Testis (tissue), 3 donors: ENCODE measurements around the gene KCNH4. TPM values are rescaled to one million over a fixed set of nuclear protein-coding genes. Genes with fewer than 3 reads are reported as not detected.

Experiments
- DNase-seq: peaks from one replicate; pipeline ENCODE4 v3.0.0-alpha.2; 2019
- H3K27ac ChIP-seq, 2 donors: fragments of 200-600 bp; sonication (generic); one replicate each; pipeline ENCODE4 v1.5.1; 2019
- H3K27me3 ChIP-seq: fragments of 200-600 bp; sonication (generic); one replicate; pipeline ENCODE4 v1.5.1; 2019
- H3K36me3 ChIP-seq: fragments of 200-600 bp; sonication (generic); one replicate; pipeline ENCODE4 v1.5.1; 2017; ENCODE audit warnings: low read depth; ENCODE audit errors: missing control alignments
- H3K4me1 ChIP-seq: fragments of 200-600 bp; sonication (generic); one replicate; pipeline ENCODE4 v1.5.1; 2019
- H3K4me3 ChIP-seq, 2 donors: fragments of 200-600 bp; sonication (generic); one replicate each; pipeline ENCODE4 v1.5.1; 2017 to 2019
- H3K9me3 ChIP-seq: fragments of 200-600 bp; sonication (generic); one replicate; pipeline ENCODE4 v1.5.1; 2017
- POLR2A ChIP-seq: fragments of 450-650 bp; IDR thresholded peaks from one replicate; pipeline ENCODE4 v1.6.1; 2017; ENCODE audit warnings: antibody characterized with exemption, mild to moderate bottlenecking, moderate library complexity
- WGBS, 2 donors: methylation state at CpG; one replicate each; pipeline ENCODE4 v1.1.5; 2018; 5-methylcytosine and 5-hydroxymethylcytosine counted together
- intact Hi-C: fragments of 100-400 bp; cut with DNase I; formaldehyde crosslinking; loops from one replicate; pipeline ENCODE4 v1.15.1; 2023; ENCODE audit warnings: low total_unique reads
- polyA plus RNA-seq: library from polyadenylated mRNA; stranded (reverse); fragments of 350-450 nt; fragmentation: Illumina TruSeq; extraction: RNeasy Lipid Tissue Mini Kit (QIAGEN cat#74804); gene quantifications from one replicate; pipeline ENCODE4 v1.2.3, GENCODE V29; 2014; ENCODE audit warnings: low read depth, low replicate concordance; ENCODE audit not compliant: insufficient read depth
- total RNA-seq, 2 donors: library from RNA; depleted of rRNA; stranded (reverse); fragments of >200 nt; gene quantifications; one replicate each; pipeline ENCODE4 v1.2.3, GENCODE V29; 2016
- TF ChIP-seq, protein P1 (sequence below), 3 experiments: fragments of 450-650 bp in 2 of 3; fragments of 200-600 bp in 1 of 3; sonication (generic) in 1 of 3; IDR thresholded peaks; one replicate each; pipeline ENCODE4 v1.5.1; 2016 to 2019; ENCODE audit warnings: antibody characterized with exemption in 3 of 3, mild to moderate bottlenecking in 2 of 3, moderate library complexity in 1 of 3

KCNH4 gene
- total and polyA plus RNA-seq, 3 donors from 2014 or later, result 0.24 to 0.56 (median 0.42) TPM

DNA sequence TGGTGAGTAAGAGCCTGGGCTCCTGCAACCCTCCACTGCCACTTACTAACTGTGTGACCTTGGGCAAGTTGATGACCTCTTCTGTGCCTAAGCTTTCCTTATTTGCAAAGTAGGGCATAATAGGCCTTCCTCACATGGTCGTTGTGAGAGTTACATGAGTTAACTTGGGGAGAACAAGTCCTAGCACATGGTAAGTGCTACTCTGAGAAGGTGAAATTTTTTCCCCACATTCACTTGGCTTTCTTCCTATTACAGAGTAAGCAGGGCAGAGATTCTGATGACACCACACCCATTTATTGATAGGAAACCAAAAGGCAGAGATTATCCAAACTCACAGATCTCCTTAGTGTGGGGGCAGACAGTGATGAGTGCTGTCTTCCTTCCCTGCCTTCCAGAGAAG, 1.6 kb downstream of the KCNH4 start:
- no peaks in the 10 kb centered on the region for H3K36me3 ChIP-seq
- DNase-seq, result no peak
- H3K4me3 ChIP-seq, result no peak overlapping the region
- no peaks in the 10 kb centered on the region for H3K27me3 ChIP-seq
- H3K27ac ChIP-seq, result no peak overlapping the region
- intact Hi-C loops, result no loop called here
- TF ChIP-seq, protein P1, sequence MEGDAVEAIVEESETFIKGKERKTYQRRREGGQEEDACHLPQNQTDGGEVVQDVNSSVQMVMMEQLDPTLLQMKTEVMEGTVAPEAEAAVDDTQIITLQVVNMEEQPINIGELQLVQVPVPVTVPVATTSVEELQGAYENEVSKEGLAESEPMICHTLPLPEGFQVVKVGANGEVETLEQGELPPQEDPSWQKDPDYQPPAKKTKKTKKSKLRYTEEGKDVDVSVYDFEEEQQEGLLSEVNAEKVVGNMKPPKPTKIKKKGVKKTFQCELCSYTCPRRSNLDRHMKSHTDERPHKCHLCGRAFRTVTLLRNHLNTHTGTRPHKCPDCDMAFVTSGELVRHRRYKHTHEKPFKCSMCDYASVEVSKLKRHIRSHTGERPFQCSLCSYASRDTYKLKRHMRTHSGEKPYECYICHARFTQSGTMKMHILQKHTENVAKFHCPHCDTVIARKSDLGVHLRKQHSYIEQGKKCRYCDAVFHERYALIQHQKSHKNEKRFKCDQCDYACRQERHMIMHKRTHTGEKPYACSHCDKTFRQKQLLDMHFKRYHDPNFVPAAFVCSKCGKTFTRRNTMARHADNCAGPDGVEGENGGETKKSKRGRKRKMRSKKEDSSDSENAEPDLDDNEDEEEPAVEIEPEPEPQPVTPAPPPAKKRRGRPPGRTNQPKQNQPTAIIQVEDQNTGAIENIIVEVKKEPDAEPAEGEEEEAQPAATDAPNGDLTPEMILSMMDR (IDR thresholded peaks at IDR 0.05), result no peak
- no peak for TF ChIP-seq POLR2A
- 28 to 48% methylated on average over 1 of the region's 1 CpG for WGBS, 2 donors
- H3K9me3 ChIP-seq, result no peaks in the 10 kb centered on the region
- peaks cover 8% of the 10 kb centered on the region for H3K4me1 ChIP-seq

DNA sequence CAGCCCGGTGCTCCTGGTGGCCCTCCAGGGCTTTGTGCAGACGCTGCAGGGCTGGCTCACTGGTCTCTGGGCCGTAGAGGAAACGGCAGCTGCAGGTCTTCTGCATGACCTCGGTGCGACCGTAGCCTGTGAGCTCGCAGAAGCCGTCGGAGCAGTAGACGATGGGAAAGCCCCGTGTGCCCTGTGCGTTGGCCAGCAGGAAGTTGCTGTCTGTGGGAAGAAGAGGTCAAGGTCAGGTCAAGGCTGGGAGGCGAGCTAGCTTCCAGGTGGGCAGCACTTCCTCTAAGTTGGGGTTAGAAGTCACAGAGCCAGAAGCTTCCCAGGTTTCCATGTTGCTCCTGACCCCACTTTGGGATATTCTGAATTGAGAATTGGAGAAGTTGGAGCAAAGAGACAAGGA, 2.1 kb downstream of the KCNH4 start:
- no peaks in the 10 kb centered on the region for H3K36me3 ChIP-seq
- intact Hi-C loops, result no loop called here
- H3K27ac ChIP-seq, result no peak overlapping the region
- no peaks in the 10 kb centered on the region for H3K9me3 ChIP-seq
- no peak for TF ChIP-seq POLR2A
- TF ChIP-seq, protein P1 (IDR thresholded peaks at IDR 0.05), result no peak
- H3K4me3 ChIP-seq, result no peak overlapping the region
- WGBS, 2 donors, result 18 to 20% methylated on average over 13 of the region's 14 CpGs
- H3K4me1 ChIP-seq, result peaks cover 6% of the 10 kb centered on the region
- no peaks in the 10 kb centered on the region for H3K27me3 ChIP-seq
- DNase-seq, result no peak

DNA sequence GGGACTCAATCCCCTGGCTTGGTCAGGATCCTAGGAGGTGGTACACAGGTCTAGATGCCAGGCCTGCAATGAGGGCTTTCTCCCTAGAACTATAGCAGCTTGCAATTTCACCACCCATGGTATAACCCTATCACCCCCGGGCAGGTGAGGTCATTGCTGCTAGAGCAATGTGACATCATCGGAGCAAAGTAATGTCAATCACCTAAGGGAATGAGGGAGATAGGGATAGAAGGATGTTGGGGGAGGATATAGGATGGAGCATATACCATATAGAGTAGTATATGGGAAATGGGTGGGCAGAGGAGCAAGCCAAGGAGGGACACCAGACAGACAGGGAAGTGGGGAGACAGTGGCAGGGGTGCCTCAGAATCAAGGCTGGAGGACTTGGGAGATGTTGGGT, 3.3 kb downstream of the KCNH4 start:
- Histone ChIP-seq H3K9me3 (no peaks in the 10 kb centered on the region), H3K36me3 (no peaks in the 10 kb centered on the region), H3K27me3 (no peaks in the 10 kb centered on the region), H3K27ac (no peak overlapping the region), H3K4me3 (no peak overlapping the region), H3K4me1 (peaks cover 6% of the 10 kb centered on the region)
- intact Hi-C loops, result no loop called here
- TF ChIP-seq, protein P1 (IDR thresholded peaks at IDR 0.05), result no peak
- TF ChIP-seq POLR2A, result no peak
- no peak for DNase-seq
- WGBS, 2 donors, result 92 to 95% methylated on average over 2 of the region's 2 CpGs

DNA sequence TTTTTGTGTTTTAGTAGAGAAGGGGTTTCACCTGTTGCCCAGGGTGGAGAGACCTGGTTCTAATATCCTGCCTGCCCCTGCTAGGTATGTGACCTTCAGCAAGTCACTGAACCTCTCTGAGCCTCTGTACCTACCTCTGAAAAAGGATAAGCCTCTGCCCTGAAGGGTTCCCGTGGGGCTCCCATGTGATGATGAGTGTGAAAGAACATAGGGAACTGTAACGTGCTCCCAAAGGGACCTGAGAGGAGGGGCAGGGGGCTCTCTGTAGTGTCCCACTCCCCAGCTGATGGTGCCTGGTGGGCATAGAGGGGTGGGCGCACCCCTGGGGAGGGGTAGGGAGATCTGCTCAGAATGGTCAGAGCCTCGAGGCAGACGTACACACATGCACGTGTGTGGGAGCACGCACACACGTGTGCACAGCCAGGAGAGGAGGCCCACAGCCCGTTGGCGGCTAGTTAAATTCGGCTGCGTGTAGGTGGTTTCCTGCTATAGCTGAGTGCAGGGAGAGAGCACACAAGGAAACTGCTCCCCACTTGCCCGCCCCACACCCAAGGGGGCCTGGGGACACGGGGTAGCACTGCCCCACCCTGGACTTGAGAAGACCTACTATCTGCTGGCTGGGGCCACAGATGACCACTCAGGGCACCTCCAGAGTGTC, 6.7 kb downstream of the KCNH4 start:
- H3K4me1 ChIP-seq, result no peaks in the 10 kb centered on the region
- WGBS, 2 donors, result 80 to 87% methylated on average over 14 of the region's 14 CpGs
- intact Hi-C loops, result no loop called here
- H3K9me3 ChIP-seq, result no peaks in the 10 kb centered on the region
- TF ChIP-seq POLR2A, result no peak
- TF ChIP-seq, protein P1 (IDR thresholded peaks at IDR 0.05), result no peak
- no peak overlapping the region for H3K4me3 ChIP-seq
- no peaks in the 10 kb centered on the region for H3K27me3 ChIP-seq
- no peak for DNase-seq
- H3K36me3 ChIP-seq, result no peaks in the 10 kb centered on the region
- H3K27ac ChIP-seq, result no peak overlapping the region

DNA sequence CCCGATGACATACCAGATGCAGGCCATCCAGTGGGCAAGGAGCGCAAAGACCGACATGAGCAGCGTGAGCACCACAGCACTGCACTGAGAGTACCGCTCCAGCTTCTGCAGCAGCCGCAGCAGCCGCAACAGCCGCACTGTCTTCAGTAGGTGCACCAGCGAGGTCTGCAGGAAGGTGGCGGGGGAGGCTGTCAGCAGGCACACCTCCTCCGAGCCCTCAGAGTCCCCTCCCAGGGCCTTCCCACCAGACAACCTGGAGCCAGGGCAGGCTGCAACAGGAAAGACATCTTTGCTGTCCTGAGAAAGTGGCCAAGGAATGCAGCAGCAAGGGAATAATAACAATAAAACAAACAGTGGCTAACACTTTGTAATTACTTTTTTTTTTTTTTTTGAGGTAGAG, 9.1 kb downstream of the KCNH4 start:
- no peak for DNase-seq
- H3K4me3 ChIP-seq, result no peak overlapping the region
- no peaks in the 10 kb centered on the region for H3K27me3 ChIP-seq
- 77 to 85% methylated on average over 11 of the region's 11 CpGs for WGBS, 2 donors
- no peaks in the 10 kb centered on the region for H3K9me3 ChIP-seq
- H3K36me3 ChIP-seq, result no peaks in the 10 kb centered on the region
- no peak for TF ChIP-seq POLR2A
- TF ChIP-seq, protein P1 (IDR thresholded peaks at IDR 0.05), result no peak
- H3K4me1 ChIP-seq, result no peaks in the 10 kb centered on the region
- H3K27ac ChIP-seq, result no peak overlapping the region
- intact Hi-C loops, result no loop called here
